Body of pancreas (tissue), 4 donors: Measurements from ENCODE around the gene RPLP2.

ENCODE experiments used
- CTCF ChIP-seq, 7 experiments: fragments of 450-650 bp in 4 of 7; fragments of 200-600 bp in 3 of 7; sonication (generic) in 3 of 7; IDR thresholded peaks; one replicate each; pipeline ENCODE4 v1.5.1; 2016 to 2019; ENCODE audit warnings: antibody characterized with exemption in 7 of 7
- POLR2A ChIP-seq, 3 donors: fragments of 450-650 bp; IDR thresholded peaks; one replicate each; pipeline ENCODE4 v1.6.1; 2016; ENCODE audit warnings: antibody characterized with exemption in 3 of 3, mild to moderate bottlenecking in 2 of 3

- TF ChIP-seq CTCF (IDR thresholded peaks at IDR 0.05) (no peak), POLR2A (IDR thresholded peaks at IDR 0.05) (no peak)
Observed at GRCh38 chr11:837189-837989, 27.6 kb downstream of the RPLP2 start.
